H9 (cell line): ENCODE measurements around the gene TXNRD1. TPM values are rescaled to one million over a fixed set of nuclear protein-coding genes. Genes with fewer than 3 reads are reported as not detected.

Experiments used
- DNase-seq: peaks from one replicate; pipeline ENCODE4 v3.0.0-alpha.2; 2017
- H2AFZ ChIP-seq: one replicate; pipeline ENCODE4 v1.6.1; 2013; ENCODE audit warnings: mild to moderate bottlenecking, low read length, control low read depth, moderate library complexity
- H2AK5ac ChIP-seq: 2 replicates; pipeline ENCODE4 v1.6.1; 2013; ENCODE audit warnings: low read length, control low read depth, mixed read lengths; ENCODE audit not compliant: insufficient read length
- H2BK120ac ChIP-seq: one replicate; pipeline ENCODE4 v1.6.1; 2013; ENCODE audit warnings: low read depth, mild to moderate bottlenecking, low read length, control low read depth, inconsistent platforms; ENCODE audit not compliant: poor library complexity, severe bottlenecking
- H2BK12ac ChIP-seq: 2 replicates; pipeline ENCODE4 v1.6.1; 2013; ENCODE audit warnings: low read length, control low read depth, mixed read lengths, low read depth; ENCODE audit not compliant: insufficient read length
- H2BK15ac ChIP-seq: 2 replicates; pipeline ENCODE4 v1.6.1; 2013; ENCODE audit warnings: low read depth, low read length, control low read depth
- H2BK20ac ChIP-seq: one replicate; pipeline ENCODE4 v1.6.1; 2013; ENCODE audit warnings: low read depth, mild to moderate bottlenecking, low read length, control low read depth, inconsistent platforms; ENCODE audit not compliant: poor library complexity, severe bottlenecking
- H2BK5ac ChIP-seq: 2 replicates; pipeline ENCODE4 v1.6.1; 2013; ENCODE audit warnings: low read length, control low read depth, mixed read lengths; ENCODE audit not compliant: insufficient read length
- H3K14ac ChIP-seq: 2 replicates; pipeline ENCODE4 v1.6.1; 2013; ENCODE audit warnings: low read length, control low read depth; ENCODE audit not compliant: insufficient read depth
- H3K18ac ChIP-seq: 2 replicates; pipeline ENCODE4 v1.6.1; 2013; ENCODE audit warnings: low read depth, mild to moderate bottlenecking, mixed read lengths, low read length, control low read depth; ENCODE audit not compliant: insufficient read length
- H3K23ac ChIP-seq: 2 replicates; pipeline ENCODE4 v1.6.1; 2013; ENCODE audit warnings: low read length, control low read depth, mixed read lengths, low read depth; ENCODE audit not compliant: insufficient read length
- H3K23me2 ChIP-seq: 2 replicates; pipeline ENCODE4 v1.6.1; 2013; ENCODE audit warnings: low read depth, mild to moderate bottlenecking, mixed read lengths, low read length, control low read depth; ENCODE audit not compliant: insufficient read length, poor library complexity, severe bottlenecking
- H3K27ac ChIP-seq: 2 replicates; pipeline ENCODE4 v1.5.1; 2013; ENCODE audit warnings: low read length, control low read depth, mixed read lengths, low read depth; ENCODE audit not compliant: insufficient read length
- H3K27me3 ChIP-seq: 2 replicates; pipeline ENCODE4 v1.6.1; 2013; ENCODE audit warnings: low read length, control low read depth, inconsistent platforms; ENCODE audit not compliant: insufficient read depth
- H3K4ac ChIP-seq: 2 replicates; pipeline ENCODE4 v1.6.1; 2013; ENCODE audit warnings: low read depth, mild to moderate bottlenecking, control low read depth, inconsistent platforms, low read length, moderate library complexity
- H3K4me1 ChIP-seq: 2 replicates; pipeline ENCODE4 v1.6.1; 2013; ENCODE audit warnings: low read length, control low read depth, inconsistent platforms; ENCODE audit not compliant: insufficient read depth
- H3K4me2 ChIP-seq: 2 replicates; pipeline ENCODE4 v1.6.1; 2013; ENCODE audit warnings: low read length, control low read depth, mixed read lengths; ENCODE audit not compliant: insufficient read length, insufficient read depth
- H3K56ac ChIP-seq: 2 replicates; pipeline ENCODE4 v1.6.1; 2013; ENCODE audit warnings: low read depth, mild to moderate bottlenecking, mixed read lengths, low read length, control low read depth; ENCODE audit not compliant: insufficient read length
- H3K79me1 ChIP-seq: 2 replicates; pipeline ENCODE4 v1.6.1; 2013; ENCODE audit warnings: low read depth, mild to moderate bottlenecking, moderate library complexity, low read length, control low read depth, inconsistent platforms; ENCODE audit not compliant: insufficient read depth, poor library complexity, severe bottlenecking
- H3K79me2 ChIP-seq: 2 replicates; pipeline ENCODE4 v1.6.1; 2013; ENCODE audit warnings: low read length, control low read depth, inconsistent platforms; ENCODE audit not compliant: insufficient read depth
- H3K9ac ChIP-seq: 2 replicates; pipeline ENCODE4 v1.6.1; 2013; ENCODE audit warnings: low read length, control low read depth, mixed read lengths; ENCODE audit not compliant: insufficient read length; ENCODE audit errors: extremely low read depth
- H3K9me3 ChIP-seq: one replicate; pipeline ENCODE4 v1.6.1; 2013; ENCODE audit warnings: low read depth, low read length, inconsistent platforms; ENCODE audit not compliant: control insufficient read depth
- H3T11ph ChIP-seq: one replicate; pipeline ENCODE4 v1.6.1; 2013; ENCODE audit warnings: mild to moderate bottlenecking, low read length, control low read depth, inconsistent platforms
- H4K20me1 ChIP-seq: one replicate; pipeline ENCODE4 v1.6.1; 2013; ENCODE audit not compliant: control insufficient read depth, insufficient read length, insufficient read depth
- H4K5ac ChIP-seq: 2 replicates; pipeline ENCODE4 v1.6.1; 2013; ENCODE audit warnings: low read depth, mild to moderate bottlenecking, mixed read lengths, low read length, control low read depth; ENCODE audit not compliant: insufficient read length
- H4K8ac ChIP-seq: replicated peaks from 2 replicates; pipeline ENCODE4 v1.6.1; 2013; ENCODE audit warnings: low read length, control low read depth, mixed read lengths, low read depth; ENCODE audit not compliant: insufficient read length
- H4K91ac ChIP-seq: 2 replicates; pipeline ENCODE4 v1.6.1; 2013; ENCODE audit warnings: low read depth, mild to moderate bottlenecking, moderate library complexity, mixed read lengths, low read length, control low read depth; ENCODE audit not compliant: insufficient read length
- H3K27ac Mint-ChIP-seq, 3 experiments: 2 replicates in 2 of 3; 3 replicates in 1 of 3; pipeline ENCODE4 v1.8.0; 2020 to 2021; ENCODE audit warnings: mixed read lengths in 3 of 3, mild to moderate bottlenecking in 1 of 3, moderate library complexity in 1 of 3
- H3K27me3 Mint-ChIP-seq: 2 replicates; pipeline ENCODE4 v1.8.0; 2021; ENCODE audit warnings: low read depth, mild to moderate bottlenecking, moderate library complexity, mixed read lengths
- H3K36me3 Mint-ChIP-seq, 3 experiments: 2 replicates in 2 of 3; 3 replicates in 1 of 3; pipeline ENCODE4 v1.8.0; 2020 to 2021; ENCODE audit warnings: low read depth in 3 of 3, mixed read lengths in 3 of 3; ENCODE audit not compliant: insufficient read depth in 1 of 3
- H3K4me1 Mint-ChIP-seq, 2 experiments: 2 replicates each; pipeline ENCODE4 v1.8.0; 2020; ENCODE audit warnings: mixed read lengths in 2 of 2
- H3K4me3 Mint-ChIP-seq, 2 experiments: 2 replicates in 1 of 2; 3 replicates in 1 of 2; pipeline ENCODE4 v1.8.0; 2020 to 2021; ENCODE audit warnings: mild to moderate bottlenecking in 2 of 2, mixed read lengths in 2 of 2, moderate library complexity in 1 of 2
- H3K9me3 Mint-ChIP-seq, 2 experiments: 2 replicates in 1 of 2; 3 replicates in 1 of 2; pipeline ENCODE4 v1.8.0; 2020; ENCODE audit warnings: mild to moderate bottlenecking in 2 of 2, mixed read lengths in 2 of 2, moderate library complexity in 1 of 2
- WGBS: extraction: QIAGEN DNeasy Blood & Tissue Kit; methylation state at CpG from one replicate; pipeline ENCODE4 v1.1.7; 2013; ENCODE audit warnings: missing lambda C conversion rate, low lambda C conversion rate, mixed read lengths; ENCODE audit not compliant: insufficient read length; ENCODE audit errors: extremely low coverage; 5-methylcytosine and 5-hydroxymethylcytosine counted together
- total RNA-seq: library from RNA; stranded (reverse); gene quantifications from 2 replicates; pipeline ENCODE4 v1.2.1, GENCODE V29; 2021
- TF ChIP-seq, protein P1 (sequence below): fragments of 200-600 bp; sonication (generic); conservative IDR thresholded peaks from 3 replicates; pipeline ENCODE4 v1.8.0; 2021; ENCODE audit warnings: antibody characterized with exemption, mild to moderate bottlenecking

Gene TXNRD1
- total RNA-seq, 1 experiment from 2014 or later: 100 TPM

DNA sequence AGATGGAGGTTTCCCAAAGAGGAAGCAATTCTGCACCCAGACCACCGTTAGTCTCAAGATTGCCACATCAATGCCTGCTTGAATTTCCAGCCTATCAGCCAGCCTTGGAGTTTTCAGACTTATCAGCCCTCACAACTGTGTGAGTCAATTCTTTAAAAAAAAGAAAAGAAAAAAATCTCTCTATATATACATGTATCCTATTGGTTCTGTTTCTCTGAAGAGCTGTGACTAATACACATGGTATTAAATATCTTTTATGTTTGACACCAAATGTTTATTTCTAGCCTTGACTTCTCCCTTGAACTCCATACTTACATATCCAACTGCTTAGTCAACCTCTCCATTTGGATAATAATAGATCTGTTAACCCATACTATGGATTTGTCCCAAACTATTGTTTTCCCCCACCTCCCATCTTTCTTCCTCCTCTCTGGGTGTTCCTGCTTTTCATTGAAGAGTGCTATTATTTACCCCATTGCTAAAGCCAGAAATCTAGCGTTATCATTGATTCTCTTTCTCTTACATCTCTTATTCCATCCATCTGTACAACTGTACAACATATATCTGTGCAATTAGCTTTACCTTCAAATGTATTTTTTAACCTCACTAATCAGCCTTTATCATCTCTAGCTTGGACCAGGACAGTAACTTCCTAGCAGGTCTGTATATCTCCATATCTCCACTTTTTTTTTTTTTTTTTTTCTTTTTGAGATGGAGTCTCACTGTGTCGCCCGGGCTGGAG, 65.3 kb downstream of the TXNRD1 start:
- Mint-ChIP-seq H3K4me1 (peaks cover 10 to 18% of the 10 kb centered on the region in 2 experiments), H3K27me3 (peaks cover 3% of the 10 kb centered on the region; the same call in 1 of the 2 replicates), H3K36me3 (no peaks in the 10 kb centered on the region), H3K9me3 (peaks cover 2 to 3% of the 10 kb centered on the region in 2 experiments; a peak in 3 of 5 replicates), H3K4me3 (no peak overlapping the region), H3K27ac (no peak overlapping the region; a peak in 1 of 7 replicates)
- H3K4me1 ChIP-seq: peaks cover 2% of the 10 kb centered on the region; the same call in 1 of the 2 replicates
- H3K9me3 ChIP-seq: no peaks in the 10 kb centered on the region
- H3K56ac ChIP-seq: no peak overlapping the region
- H3K23me2 ChIP-seq: no peaks in the 10 kb centered on the region
- no peak overlapping the region for H3K9ac ChIP-seq
- no peak overlapping the region for H4K5ac ChIP-seq
- H3K4ac ChIP-seq: no peak overlapping the region
- no peak overlapping the region for H2AK5ac ChIP-seq
- H3K27me3 ChIP-seq: no peaks in the 10 kb centered on the region
- H3K27ac ChIP-seq: no peak overlapping the region
- H4K91ac ChIP-seq: no peak overlapping the region
- TF ChIP-seq, protein P1, sequence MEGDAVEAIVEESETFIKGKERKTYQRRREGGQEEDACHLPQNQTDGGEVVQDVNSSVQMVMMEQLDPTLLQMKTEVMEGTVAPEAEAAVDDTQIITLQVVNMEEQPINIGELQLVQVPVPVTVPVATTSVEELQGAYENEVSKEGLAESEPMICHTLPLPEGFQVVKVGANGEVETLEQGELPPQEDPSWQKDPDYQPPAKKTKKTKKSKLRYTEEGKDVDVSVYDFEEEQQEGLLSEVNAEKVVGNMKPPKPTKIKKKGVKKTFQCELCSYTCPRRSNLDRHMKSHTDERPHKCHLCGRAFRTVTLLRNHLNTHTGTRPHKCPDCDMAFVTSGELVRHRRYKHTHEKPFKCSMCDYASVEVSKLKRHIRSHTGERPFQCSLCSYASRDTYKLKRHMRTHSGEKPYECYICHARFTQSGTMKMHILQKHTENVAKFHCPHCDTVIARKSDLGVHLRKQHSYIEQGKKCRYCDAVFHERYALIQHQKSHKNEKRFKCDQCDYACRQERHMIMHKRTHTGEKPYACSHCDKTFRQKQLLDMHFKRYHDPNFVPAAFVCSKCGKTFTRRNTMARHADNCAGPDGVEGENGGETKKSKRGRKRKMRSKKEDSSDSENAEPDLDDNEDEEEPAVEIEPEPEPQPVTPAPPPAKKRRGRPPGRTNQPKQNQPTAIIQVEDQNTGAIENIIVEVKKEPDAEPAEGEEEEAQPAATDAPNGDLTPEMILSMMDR: no peak
- H2BK20ac ChIP-seq: no peak overlapping the region
- no peak overlapping the region for H2BK12ac ChIP-seq
- H4K20me1 ChIP-seq: no peaks in the 10 kb centered on the region
- no peak overlapping the region for H3K14ac ChIP-seq
- no peak overlapping the region for H2BK5ac ChIP-seq
- DNase-seq: no peak
- no CpG with 5 or more reads among the region's 4 CpGs for WGBS
- H3K23ac ChIP-seq: no peak overlapping the region
- H3K79me2 ChIP-seq: no peaks in the 10 kb centered on the region
- no peak overlapping the region for H2BK120ac ChIP-seq
- no peak overlapping the region for H2AFZ ChIP-seq
- H3K79me1 ChIP-seq: no peaks in the 10 kb centered on the region
- no peak overlapping the region for H4K8ac ChIP-seq
- no peak overlapping the region for H3K18ac ChIP-seq
- H3T11ph ChIP-seq: no peak overlapping the region
- H3K4me2 ChIP-seq: no peak overlapping the region
- H2BK15ac ChIP-seq: no peak overlapping the region
